T-helper 17 cell (primary cell): Measurements from ENCODE around the gene MYH11. TPM values are rescaled to one million over a fixed set of nuclear protein-coding genes. Genes with fewer than 3 reads are reported as not detected.
"Not testable (repeated sequence)": the region's sequence is repeated elsewhere in the genome, so short reads cannot be mapped to it uniquely, and the experiment has no call there.

Source experiments
- ATAC-seq: fragments of 150-1000 bp; cut with Tn5 transposase; 2 replicates; pipeline ENCODE4 v1.10.0; 2021; ENCODE audit warnings: mild to moderate bottlenecking, moderate library complexity
- DNase-seq, 3 donors: peaks; one replicate each; pipeline versions ENCODE4 v3.0.0 to v3.0.0-alpha.2; 2020 to 2021
- H3K9me3 ChIP-seq: one replicate; pipeline ENCODE4 v1.7.0; 2013; ENCODE audit warnings: low read length, mild to moderate bottlenecking; ENCODE audit not compliant: control insufficient read depth, poor library complexity, severe bottlenecking
- H3K27ac Mint-ChIP-seq: one replicate; pipeline ENCODE4 v1.8.0; 2022; ENCODE audit warnings: mild to moderate bottlenecking, moderate library complexity, mixed read lengths
- H3K27me3 Mint-ChIP-seq: one replicate; pipeline ENCODE4 v1.8.0; 2022; ENCODE audit warnings: mixed read lengths
- H3K36me3 Mint-ChIP-seq: one replicate; pipeline ENCODE4 v1.8.0; 2022; ENCODE audit warnings: low read depth, mixed read lengths
- H3K4me1 Mint-ChIP-seq: one replicate; pipeline ENCODE4 v1.8.0; 2022; ENCODE audit warnings: mild to moderate bottlenecking, mixed read lengths
- H3K4me3 Mint-ChIP-seq: one replicate; pipeline ENCODE4 v1.8.0; 2022; ENCODE audit warnings: mild to moderate bottlenecking, moderate library complexity, mixed read lengths
- total RNA-seq, 4 donors: library from RNA in 2 of 4; stranded (reverse) in 2 of 4; gene quantifications; one replicate each; pipeline ENCODE4 v1.2.3 and lab custom pipeline; 2022 to 2026

The MYH11 gene
- total RNA-seq, 2 donors from 2014 or later: 0.22 to 0.29 TPM

DNA sequence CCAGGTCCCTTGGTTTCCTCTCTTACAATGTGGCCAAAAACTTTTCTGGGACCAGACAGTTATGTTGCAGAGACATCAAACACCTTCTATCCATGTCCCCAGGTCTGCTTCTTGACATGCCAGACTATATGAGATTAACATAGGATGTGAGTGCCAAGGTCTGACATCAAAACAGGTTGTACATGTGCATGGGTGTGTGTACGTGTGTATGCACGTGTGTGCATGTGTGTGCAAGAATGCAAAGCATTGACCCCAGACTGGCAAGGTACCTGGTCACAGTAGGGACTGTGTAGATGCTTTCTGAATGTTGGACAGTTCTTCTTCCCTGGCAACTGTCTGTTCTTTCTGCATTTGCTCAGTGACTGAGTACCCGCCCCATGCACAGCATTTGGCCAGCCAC, 121.2 kb downstream of the MYH11 start:
- H3K36me3 Mint-ChIP-seq: peaks cover 6% of the 10 kb centered on the region
- ATAC-seq (no peak), DNase-seq (no peak)
- no peaks in the 10 kb centered on the region for H3K27me3 Mint-ChIP-seq
- peaks cover 11% of the 10 kb centered on the region for H3K4me1 Mint-ChIP-seq
- H3K27ac Mint-ChIP-seq: peak overlapping the region; percentile 78
- no peaks in the 10 kb centered on the region for H3K9me3 ChIP-seq
- H3K4me3 Mint-ChIP-seq: no peak overlapping the region

- H3K27me3 Mint-ChIP-seq: no peaks in the 10 kb centered on the region
- H3K27ac Mint-ChIP-seq: no peak overlapping the region
- peaks cover 8% of the 10 kb centered on the region for H3K4me1 Mint-ChIP-seq
- no peak for ATAC-seq
- H3K9me3 ChIP-seq: no peaks in the 10 kb centered on the region
- H3K36me3 Mint-ChIP-seq: peaks cover 4% of the 10 kb centered on the region
- H3K4me3 Mint-ChIP-seq: no peak overlapping the region
- DNase-seq: no peak
These were observed 124.4 kb downstream of the MYH11 start for GRCh38 chr16:15732416-15732815.

- Mint-ChIP-seq H3K27ac (no peak overlapping the region), H3K27me3 (no peaks in the 10 kb centered on the region), H3K36me3 (peaks cover 6% of the 10 kb centered on the region), H3K4me3 (no peak overlapping the region), H3K4me1 (peaks cover 4% of the 10 kb centered on the region)
- H3K9me3 ChIP-seq: no peaks in the 10 kb centered on the region
- ATAC-seq (no peak), DNase-seq (no peak)
These were observed 127.7 kb downstream of the MYH11 start for GRCh38 chr16:15729152-15729551.

DNA sequence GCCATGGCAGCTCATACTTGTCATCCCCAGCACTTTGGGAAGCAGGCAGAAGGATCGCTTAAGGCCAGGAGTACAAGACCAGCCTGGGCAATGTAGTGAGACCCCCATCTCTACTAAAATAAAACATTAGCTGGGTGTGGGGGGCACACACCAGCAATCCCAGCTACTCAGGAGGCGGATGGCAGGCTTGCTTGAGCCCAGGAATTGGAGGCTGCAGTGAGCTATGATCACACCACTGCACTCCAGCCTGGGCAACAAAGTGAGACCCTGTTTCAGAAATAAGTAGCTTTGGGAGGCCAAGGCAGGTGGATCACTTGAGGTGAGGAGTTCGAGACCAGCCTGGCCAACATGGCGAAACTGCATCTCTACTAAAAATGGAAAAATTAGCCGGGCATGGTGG, 129.1 kb downstream of the MYH11 start:
- not testable (repeated sequence) for H3K27ac Mint-ChIP-seq

DNA sequence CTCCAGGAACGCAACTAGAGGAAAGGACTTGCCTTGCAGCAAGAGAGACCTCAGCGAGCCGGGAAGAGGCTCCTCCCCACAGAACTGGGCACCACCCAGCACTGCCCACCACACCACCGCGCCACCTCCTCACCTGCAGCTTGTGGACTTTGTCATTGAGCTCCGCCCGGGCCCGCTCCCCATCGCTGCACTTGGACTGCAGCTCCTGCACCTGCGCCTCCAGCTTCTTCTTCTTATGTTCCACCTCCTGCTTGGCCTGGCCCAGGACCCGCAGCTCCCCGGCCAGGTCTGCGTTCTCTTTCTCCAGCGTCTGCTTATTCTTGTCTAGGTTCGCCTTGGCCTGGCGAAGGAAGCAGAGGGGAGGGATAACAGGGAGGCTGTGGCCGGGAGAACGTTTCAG, 130.1 kb downstream of the MYH11 start:
- Mint-ChIP-seq H3K4me1 (no peaks in the 10 kb centered on the region), H3K27ac (peak overlapping the region; percentile 14), H3K4me3 (peak overlapping the region; percentile 10), H3K36me3 (peaks cover 7% of the 10 kb centered on the region), H3K27me3 (no peaks in the 10 kb centered on the region)
- no peak for ATAC-seq
- H3K9me3 ChIP-seq: no peaks in the 10 kb centered on the region
- DNase-seq: no peak

More for the DNA sequence above, 129.1 kb downstream of the MYH11 start:
- not testable (repeated sequence) for H3K4me1 Mint-ChIP-seq, ATAC-seq, H3K4me3 Mint-ChIP-seq, DNase-seq, H3K36me3 Mint-ChIP-seq, H3K9me3 ChIP-seq, H3K27me3 Mint-ChIP-seq

- H3K27me3 Mint-ChIP-seq: no peaks in the 10 kb centered on the region
- DNase-seq (no peak), ATAC-seq (no peak)
- no peaks in the 10 kb centered on the region for H3K9me3 ChIP-seq
- no peaks in the 10 kb centered on the region for H3K4me1 Mint-ChIP-seq
- peak overlapping the region; percentile 14 for H3K27ac Mint-ChIP-seq
- H3K36me3 Mint-ChIP-seq: peaks cover 10% of the 10 kb centered on the region
- H3K4me3 Mint-ChIP-seq: no peak overlapping the region
These were observed 131.1 kb downstream of the MYH11 start for GRCh38 chr16:15725641-15726240.

DNA sequence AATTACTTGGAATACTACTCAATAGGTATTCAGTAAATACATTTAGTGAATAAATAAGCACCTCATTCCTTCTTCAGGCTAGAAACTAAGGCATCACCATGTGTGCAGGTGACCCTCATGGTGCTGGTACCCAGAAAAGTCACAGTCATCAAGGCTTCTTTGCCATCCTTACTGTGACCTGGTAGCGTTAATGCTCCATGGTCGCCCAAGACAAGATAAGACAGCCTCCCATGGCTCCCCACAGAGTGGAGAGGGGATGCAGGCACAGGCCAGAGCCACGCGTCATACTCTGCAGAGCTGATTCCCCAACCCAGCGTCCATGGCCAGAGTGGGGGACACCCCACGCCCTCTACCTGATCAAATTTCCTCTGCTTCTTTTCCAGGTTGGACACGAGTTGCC, 133.0 kb downstream of the MYH11 start:
- H3K27ac Mint-ChIP-seq: peak overlapping the region; percentile 53
- no peaks in the 10 kb centered on the region for H3K4me1 Mint-ChIP-seq
- DNase-seq: no peak
- no peak for ATAC-seq
- no peaks in the 10 kb centered on the region for H3K9me3 ChIP-seq
- peaks cover 10% of the 10 kb centered on the region for H3K36me3 Mint-ChIP-seq
- no peak overlapping the region for H3K4me3 Mint-ChIP-seq
- H3K27me3 Mint-ChIP-seq: no peaks in the 10 kb centered on the region

- Mint-ChIP-seq H3K27ac (no peak overlapping the region), H3K4me1 (no peaks in the 10 kb centered on the region), H3K36me3 (peaks cover 10% of the 10 kb centered on the region), H3K27me3 (no peaks in the 10 kb centered on the region), H3K4me3 (peak overlapping the region; percentile 33)
- DNase-seq (no peak), ATAC-seq (no peak)
- no peaks in the 10 kb centered on the region for H3K9me3 ChIP-seq
These were observed 135.8 kb downstream of the MYH11 start for GRCh38 chr16:15721018-15721417.

DNA sequence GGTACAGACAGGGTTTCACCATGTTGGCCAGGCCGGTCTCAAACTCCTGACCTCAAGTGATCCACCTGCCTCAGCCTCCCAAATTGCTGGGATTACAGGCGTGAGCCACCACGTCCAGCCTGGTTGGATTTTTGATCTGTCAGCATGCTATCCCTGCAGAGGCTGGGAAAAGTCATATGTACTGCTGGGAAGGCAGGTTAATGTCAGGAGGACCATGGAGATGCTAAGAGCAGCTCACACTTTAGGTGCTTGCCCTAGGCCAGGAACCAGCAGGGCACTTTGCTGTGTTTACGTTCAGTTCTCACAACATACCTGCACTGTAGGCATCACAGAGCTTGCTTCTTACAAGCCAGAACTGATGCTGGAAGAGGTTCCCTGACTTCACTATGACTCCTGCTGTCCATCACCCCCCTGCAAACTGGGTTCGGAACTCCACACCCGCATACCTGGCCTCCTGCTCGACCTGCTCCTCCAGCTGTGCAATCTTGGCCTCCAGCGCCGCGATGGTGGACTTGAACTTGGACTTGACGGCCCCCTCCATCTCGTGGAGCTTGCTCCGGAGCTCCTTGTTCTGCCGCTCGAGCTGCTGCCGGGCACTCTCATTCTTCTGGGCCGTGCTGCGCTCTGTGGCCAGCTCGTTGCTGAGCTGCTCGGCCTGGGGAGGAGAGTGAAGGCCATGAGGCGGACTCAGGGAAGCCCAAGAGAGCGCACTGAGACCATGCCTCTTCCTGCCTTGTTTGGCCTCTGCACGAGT, 140.0 kb downstream of the MYH11 start:
- no peaks in the 10 kb centered on the region for H3K9me3 ChIP-seq
- Mint-ChIP-seq H3K4me1 (peaks cover 18% of the 10 kb centered on the region), H3K4me3 (no peak overlapping the region), H3K27me3 (no peaks in the 10 kb centered on the region), H3K27ac (peak overlapping the region; percentile 60), H3K36me3 (peaks cover 6% of the 10 kb centered on the region)
- no peak for ATAC-seq
- DNase-seq: no peak

- H3K4me1 Mint-ChIP-seq: peaks cover 19% of the 10 kb centered on the region
- no peaks in the 10 kb centered on the region for H3K27me3 Mint-ChIP-seq
These were observed 141.6 kb downstream of the MYH11 start for GRCh38 chr16:15715221-15715620.

GRCh38 chr16:15714393-15715172, 142.2 kb downstream of the MYH11 start:
- Mint-ChIP-seq H3K27me3 (no peaks in the 10 kb centered on the region), H3K36me3 (peaks cover 3% of the 10 kb centered on the region), H3K27ac (no peak overlapping the region)

More at GRCh38 chr16:15715221-15715620, 141.6 kb downstream of the MYH11 start:
- ATAC-seq (no peak), DNase-seq (no peak)
- no peak overlapping the region for H3K4me3 Mint-ChIP-seq
- no peak overlapping the region for H3K27ac Mint-ChIP-seq
- no peaks in the 10 kb centered on the region for H3K9me3 ChIP-seq
- peaks cover 3% of the 10 kb centered on the region for H3K36me3 Mint-ChIP-seq

GRCh38 chr16:15708997-15709396, 147.8 kb downstream of the MYH11 start:
- ATAC-seq: no peak
- Mint-ChIP-seq H3K36me3 (no peaks in the 10 kb centered on the region), H3K27ac (no peak overlapping the region), H3K27me3 (no peaks in the 10 kb centered on the region), H3K4me1 (peaks cover 19% of the 10 kb centered on the region), H3K4me3 (no peak overlapping the region)
- no peak for DNase-seq
- H3K9me3 ChIP-seq: no peaks in the 10 kb centered on the region

More at GRCh38 chr16:15714393-15715172, 142.2 kb downstream of the MYH11 start:
- no peak for DNase-seq
- Mint-ChIP-seq H3K4me1 (peaks cover 19% of the 10 kb centered on the region), H3K4me3 (peak overlapping the region; percentile 61)
- peak; percentile 5 for ATAC-seq
- H3K9me3 ChIP-seq: no peaks in the 10 kb centered on the region

DNA sequence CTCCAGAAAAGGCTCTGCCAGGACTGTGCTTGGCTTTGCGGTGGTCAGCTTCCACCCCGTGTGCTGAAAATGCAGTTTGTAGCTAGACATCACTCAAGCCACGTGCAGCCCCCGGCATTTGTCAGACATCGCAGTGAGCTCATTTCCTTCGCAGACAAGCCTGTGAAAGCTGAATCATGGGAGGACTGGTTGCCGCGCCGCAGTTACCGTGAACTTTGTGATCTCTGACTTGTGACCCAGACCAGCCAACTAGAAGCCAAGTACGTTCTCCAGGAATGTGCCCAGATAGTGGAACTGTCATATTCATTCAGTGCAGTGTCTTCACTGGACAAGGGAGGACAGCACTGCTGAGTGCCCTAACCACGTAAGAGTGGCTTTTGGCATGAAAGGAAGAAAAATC, 148.7 kb downstream of the MYH11 start:
- ATAC-seq (no peak), DNase-seq (no peak)
- peaks cover 16% of the 10 kb centered on the region for H3K4me1 Mint-ChIP-seq
- no peak overlapping the region for H3K4me3 Mint-ChIP-seq
- H3K9me3 ChIP-seq: no peaks in the 10 kb centered on the region
- H3K27me3 Mint-ChIP-seq: no peaks in the 10 kb centered on the region
- no peak overlapping the region for H3K27ac Mint-ChIP-seq
- no peaks in the 10 kb centered on the region for H3K36me3 Mint-ChIP-seq
